Ramos (cell line): ENCODE data around the gene PRKCE.

Source experiments
- in situ Hi-C: fragments of 300-500 bp; cut with MboI; formaldehyde crosslinking; loops from one replicate; pipeline ENCODE4 v1.14.3; 2022; ENCODE audit warnings: low sequenced_read_pairs; ENCODE audit not compliant: unreplicated experiment

The PRKCE gene

GRCh38 chr2:45651415-45652089 lies at the start of gene PRKCE:
Gene PRKCE (plus strand): TSS chr2:45651675.
- in situ Hi-C loops: loop anchor here (5.0 kb wide), 1 partner anchor 76 kb away; no protein-coding TSS in a partner anchor

GRCh38 chr2:45602624-45603023 lies 48.9 kb upstream of the PRKCE start:
- in situ Hi-C loops: no loop called here

GRCh38 chr2:45605116-45605515 lies 46.4 kb upstream of the PRKCE start:
- in situ Hi-C loops: no loop called here

- in situ Hi-C loops: no loop called here
Observed at GRCh38 chr2:45606796-45607195, 44.7 kb upstream of the PRKCE start.

GRCh38 chr2:45607701-45608100 lies 43.8 kb upstream of the PRKCE start:
- in situ Hi-C loops: no loop called here

- in situ Hi-C loops: no loop called here
Observed at GRCh38 chr2:45610281-45611019, 41.0 kb upstream of the PRKCE start.

- in situ Hi-C loops: no loop called here
Observed at GRCh38 chr2:45611020-45611859, 40.2 kb upstream of the PRKCE start, which contains the start of gene SRBD1. Gene SRBD1 (minus strand): TSS chr2:45611267. CDS start chr2:45605441, 5,826 bp downstream.

GRCh38 chr2:45612285-45612684 lies 39.2 kb upstream of the PRKCE start:
- in situ Hi-C loops: no loop called here

GRCh38 chr2:45612731-45613130 lies 38.7 kb upstream of the PRKCE start:
- in situ Hi-C loops: no loop called here

GRCh38 chr2:45614330-45614729 lies 37.1 kb upstream of the PRKCE start:
- in situ Hi-C loops: no loop called here

- in situ Hi-C loops: no loop called here
Observed at GRCh38 chr2:45614871-45615415, 36.5 kb upstream of the PRKCE start.

GRCh38 chr2:45616658-45617411 lies 34.6 kb upstream of the PRKCE start:
- in situ Hi-C loops: no loop called here

GRCh38 chr2:45617496-45617895 lies 34.0 kb upstream of the PRKCE start:
- in situ Hi-C loops: no loop called here

GRCh38 chr2:45622336-45623075 lies 29.0 kb upstream of the PRKCE start:
- in situ Hi-C loops: no loop called here

- in situ Hi-C loops: no loop called here
Observed at GRCh38 chr2:45623098-45623497, 28.4 kb upstream of the PRKCE start.

GRCh38 chr2:45625824-45626223 lies 25.7 kb upstream of the PRKCE start:
- in situ Hi-C loops: no loop called here

- in situ Hi-C loops: no loop called here
Observed at GRCh38 chr2:45626387-45627221, 24.9 kb upstream of the PRKCE start.

- in situ Hi-C loops: no loop called here
Observed at GRCh38 chr2:45627911-45628310, 23.6 kb upstream of the PRKCE start.
